ENCODE data around the gene ABCC3.
A peak's percentile ranks its signal among the peaks of the same experiment; 100 is the strongest.

Gene ABCC3

DNA sequence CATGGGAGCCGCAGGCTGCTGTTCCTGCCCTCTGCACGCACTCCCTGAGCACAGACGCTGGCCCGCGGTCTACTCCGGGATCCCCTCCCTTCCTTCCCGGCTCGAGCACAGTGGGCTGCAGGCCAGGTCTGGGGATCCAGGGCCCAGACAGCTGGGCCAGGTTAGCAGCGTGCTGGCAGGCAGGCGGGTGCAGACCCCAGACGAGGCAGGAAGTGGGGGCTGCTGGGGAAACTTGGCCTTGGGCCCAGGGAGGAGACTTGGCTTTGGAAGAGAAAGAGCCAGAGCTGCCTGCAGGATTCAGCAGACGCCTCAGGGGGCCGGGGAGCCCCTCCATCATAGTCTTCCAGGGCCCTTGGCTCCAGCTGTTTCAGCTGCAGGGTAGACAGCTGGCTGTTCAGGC is 30.2 kb upstream of the ABCC3 start:
- no peak for DNase-seq (ENCODE audit: low read depth in 2 of 2)

DNA sequence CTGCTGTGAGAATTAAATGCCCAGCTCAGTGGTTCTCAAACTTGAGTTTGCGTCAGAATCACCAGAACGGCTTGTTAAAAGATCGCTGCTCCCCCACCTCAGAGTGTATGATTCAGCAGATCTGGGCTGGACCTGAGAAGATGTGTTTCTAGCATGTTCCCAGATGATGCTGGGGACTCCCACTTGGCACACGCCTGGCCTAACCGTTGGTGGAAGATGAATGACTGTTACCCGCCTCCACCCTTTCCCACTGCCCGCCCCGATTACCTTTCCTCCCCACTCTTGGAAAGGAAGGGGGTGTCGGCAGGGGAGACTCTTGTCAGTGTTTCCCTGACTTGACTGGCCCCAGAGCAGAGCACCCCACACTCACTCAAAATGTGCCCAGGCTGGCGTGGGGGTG is 29.3 kb upstream of the ABCC3 start:
- no peak for DNase-seq (ENCODE audit: low read depth in 2 of 2)

DNA sequence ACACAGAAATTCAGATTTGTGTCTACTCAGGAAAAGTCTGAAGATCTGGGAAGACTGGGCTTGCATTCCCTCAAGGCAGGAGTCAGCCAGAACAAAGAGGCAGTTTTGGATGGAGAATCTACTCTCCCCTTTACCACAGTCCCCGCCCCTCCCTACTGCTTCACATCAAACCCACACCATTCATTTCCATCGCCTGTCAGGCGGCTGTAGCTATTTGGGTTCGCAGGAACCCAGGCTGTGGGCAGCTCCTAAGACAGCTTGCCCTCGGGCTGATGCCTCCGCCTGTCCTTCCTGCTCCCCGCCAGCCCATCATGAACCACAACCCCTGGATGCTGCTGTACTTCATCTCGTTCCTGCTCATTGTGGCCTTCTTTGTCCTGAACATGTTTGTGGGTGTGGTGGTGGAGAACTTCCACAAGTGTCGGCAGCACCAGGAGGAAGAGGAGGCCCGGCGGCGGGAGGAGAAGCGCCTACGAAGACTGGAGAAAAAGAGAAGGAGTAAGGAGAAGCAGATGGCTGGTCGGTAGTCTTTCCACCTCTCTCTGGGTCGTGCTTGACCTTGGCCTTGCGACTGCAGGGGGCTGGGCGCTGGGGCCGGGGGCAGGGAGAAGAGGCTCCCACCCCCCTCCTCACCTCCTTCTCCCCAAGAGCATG is 27.0 kb upstream of the ABCC3 start:
- DNase-seq (ENCODE audit: low read depth in 2 of 2), result no peak

DNA sequence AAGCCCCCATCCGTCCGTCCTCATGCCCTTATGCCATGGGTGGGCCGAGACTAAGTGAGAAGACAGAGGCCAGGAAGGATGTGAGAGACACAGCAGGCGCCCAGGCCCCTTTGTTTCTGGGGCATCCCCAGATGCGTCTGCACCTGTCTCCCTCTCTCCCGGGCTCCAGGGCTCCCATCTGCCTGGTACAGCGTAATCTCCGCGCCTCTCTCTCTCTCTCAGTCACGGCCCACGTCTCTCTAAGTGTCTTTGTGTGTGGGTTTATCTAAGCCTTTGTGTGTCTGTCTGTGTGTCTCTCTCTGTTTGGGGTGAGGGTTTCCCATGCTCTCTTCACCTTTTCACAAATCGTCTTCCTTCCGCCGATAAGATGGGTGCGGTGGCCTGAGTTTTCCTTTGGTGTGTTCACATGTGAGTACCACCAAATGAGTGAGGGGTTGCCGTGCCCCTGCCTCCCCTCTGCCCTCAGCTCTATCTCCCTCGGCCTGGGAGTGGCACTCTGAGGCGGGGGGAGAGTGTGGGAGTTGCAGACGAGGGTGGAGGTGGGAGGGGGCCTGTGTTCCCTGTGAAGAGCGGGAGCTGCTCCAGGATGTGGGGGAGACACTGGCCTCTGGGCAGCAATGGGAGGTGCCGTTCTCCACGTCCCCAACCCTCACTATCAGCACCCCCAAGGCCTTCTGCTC is 25.8 kb upstream of the ABCC3 start:
- DNase-seq (ENCODE audit: low read depth in 2 of 2), result no peak

DNA sequence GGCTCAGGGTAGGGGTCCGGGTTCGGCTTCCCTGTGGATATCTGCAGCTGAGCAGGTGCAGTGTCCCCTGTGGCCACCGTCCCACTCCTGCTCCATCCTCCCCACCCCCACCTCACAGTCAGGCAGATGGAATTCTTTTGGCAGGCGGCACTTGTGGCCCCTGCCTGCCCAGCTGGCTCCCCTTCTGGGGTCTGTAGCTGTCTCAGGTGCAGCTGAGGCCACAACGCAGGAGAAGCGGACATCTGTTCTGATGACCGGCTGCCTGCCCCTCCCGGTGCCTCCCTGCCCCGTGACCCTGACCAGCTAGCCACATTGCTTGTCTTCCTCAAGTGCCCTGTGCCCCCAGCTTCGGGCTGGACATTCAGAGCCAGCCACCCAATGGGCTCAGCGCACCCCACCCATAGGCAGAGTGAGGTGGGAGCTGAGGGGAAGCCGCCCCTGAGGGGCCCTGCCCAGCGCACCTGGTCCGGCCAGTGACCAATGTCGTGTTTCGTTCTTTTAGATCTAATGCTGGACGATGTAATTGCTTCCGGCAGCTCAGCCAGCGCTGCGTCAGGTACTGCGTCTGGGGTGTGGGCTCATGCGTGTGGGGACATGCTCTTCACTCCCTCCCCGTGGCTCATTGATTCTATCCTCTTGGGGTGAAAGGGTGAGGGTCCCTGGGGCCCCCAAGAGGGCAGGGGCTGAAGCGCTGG is 25.2 kb upstream of the ABCC3 start:
- no peak for DNase-seq (ENCODE audit: low read depth in 2 of 2)

DNA sequence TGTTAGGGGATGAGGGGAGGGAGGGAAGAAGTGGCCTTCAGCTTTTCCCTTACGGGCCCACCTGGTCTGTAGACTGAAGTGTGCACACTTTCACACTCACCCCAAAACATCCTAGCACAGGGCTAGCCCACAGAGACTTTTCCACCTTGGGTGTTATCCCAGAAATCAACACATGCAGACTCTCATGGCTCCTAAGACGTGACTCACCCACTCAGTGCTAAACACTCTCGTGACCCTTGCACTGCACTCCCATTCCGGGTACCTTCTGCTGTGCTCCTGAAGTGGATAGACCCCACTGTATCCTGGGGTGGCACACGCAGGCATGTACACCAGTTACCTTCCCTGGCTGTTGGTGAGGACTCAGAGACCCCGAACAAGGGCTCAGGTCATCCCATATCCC is 23.0 kb upstream of the ABCC3 start:
- no peak for DNase-seq (ENCODE audit: low read depth in 2 of 2)

DNA sequence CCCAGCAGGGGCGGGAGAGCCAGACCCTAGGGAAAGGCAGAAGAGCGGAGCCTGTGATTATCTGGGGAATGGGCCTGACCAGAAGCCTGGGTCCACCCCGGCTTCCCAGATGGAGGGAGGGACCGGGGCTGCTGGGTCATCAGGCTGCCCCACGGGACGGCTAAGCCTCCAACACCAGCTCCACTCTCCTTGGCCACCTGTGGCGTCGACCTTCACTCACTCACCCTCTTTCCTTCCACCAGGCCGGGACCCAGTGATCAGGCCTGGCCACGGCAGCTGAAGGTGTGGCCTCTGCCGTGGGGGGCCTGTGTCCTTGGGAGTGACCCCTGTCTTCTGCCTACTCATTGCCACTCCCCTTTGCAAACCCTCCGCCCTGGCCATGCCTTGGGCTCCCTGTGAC is 22.4 kb upstream of the ABCC3 start:
- DNase-seq (ENCODE audit: low read depth in 2 of 2), result no peak

DNA sequence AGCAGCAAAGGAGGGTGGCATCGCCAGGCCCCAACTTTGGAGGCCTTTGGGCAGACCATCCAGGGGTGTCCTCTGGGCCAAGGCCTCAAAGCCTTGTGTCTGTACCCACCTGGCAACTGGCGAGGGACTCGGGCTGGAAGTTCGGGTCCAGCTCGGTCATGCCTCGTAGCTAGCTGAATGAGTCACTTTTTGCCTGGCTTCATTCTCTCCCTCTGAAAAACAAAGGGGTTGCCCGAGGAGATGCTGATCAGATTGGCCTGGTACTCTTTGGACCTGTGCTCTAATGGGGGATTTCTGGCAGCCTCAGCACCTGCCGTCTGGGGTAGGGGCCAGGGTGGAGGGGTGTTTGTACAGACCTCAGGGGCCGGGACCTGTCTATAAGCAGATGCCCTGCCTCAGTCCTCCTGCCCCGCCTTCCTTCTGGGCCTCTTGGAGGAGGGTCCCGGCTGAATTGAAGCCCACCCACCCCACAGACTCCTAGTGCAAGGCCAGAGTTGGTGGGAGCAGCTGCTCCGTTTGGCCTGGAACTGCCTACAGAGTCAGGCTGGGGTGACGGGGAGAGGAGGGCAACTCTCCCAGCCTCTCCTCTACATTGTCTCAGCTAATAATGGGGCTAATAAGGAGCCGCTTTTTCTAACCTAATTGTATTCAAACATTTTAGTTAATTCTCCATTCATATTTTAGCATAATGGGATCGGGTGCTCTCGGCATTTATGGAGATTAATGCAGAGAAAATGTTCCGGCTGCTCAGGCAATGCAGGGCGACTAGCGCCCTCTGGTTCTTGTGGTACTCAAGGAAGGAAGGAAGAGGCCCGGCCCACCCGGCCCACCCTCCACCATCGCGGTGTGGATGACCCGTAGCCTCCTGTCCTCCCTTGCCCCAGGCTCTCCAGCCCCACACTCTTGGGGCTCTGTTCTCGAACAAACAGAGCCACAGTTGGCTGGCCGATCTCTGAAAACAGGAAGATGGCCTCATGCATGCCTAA is 21.4 kb upstream of the ABCC3 start:
- no peak for DNase-seq (ENCODE audit: low read depth in 2 of 2)

DNA sequence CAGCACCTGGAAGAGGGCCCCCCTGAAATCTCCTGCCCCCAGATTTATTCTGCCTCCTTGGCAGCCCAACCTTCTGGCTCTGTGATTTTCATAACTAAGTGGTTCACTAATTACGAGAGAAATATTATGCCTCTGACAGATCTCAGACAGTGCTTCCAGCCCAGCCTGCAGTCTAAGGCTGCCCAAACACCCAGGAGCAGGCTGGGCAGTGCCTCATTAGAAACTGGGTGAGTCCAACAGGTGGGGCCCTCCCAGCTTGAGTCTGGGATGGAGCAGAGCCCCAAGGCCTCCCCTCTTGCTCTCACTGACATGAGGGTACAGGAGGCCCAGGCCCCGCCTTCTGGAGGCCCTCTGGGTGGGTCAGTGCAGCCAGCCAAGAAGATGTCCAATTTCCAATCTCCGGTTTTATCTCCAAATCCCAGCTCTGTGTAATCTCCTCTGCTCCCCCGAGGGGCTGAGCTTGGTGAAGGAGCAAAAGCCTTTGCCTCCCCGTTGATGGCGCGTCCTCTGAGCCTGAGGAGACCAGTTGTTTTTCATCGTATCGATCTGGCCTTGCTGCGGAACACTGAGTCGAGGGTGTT is 20.1 kb upstream of the ABCC3 start:
- DNase-seq (ENCODE audit: low read depth in 2 of 2), result no peak

DNA sequence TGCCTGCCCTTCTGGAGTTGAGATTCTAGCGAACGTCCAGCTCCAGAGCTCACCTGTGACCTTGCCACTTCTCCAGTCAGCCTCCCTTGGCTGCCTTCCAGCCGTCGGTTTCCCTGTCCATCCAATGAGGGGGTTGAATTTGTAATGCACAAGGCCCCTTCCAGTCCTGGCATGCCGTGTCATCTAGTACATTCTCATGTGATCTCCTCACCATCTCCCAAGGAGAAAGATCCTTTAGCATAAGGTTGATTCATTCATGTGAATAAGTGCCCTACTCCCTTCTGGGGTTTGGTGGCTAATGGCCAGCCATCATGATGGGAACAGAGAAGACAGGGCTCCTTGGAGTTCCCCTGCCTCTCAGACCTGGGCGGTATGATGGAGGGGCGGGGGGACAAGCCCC is 18.9 kb upstream of the ABCC3 start:
- no peak for DNase-seq (ENCODE audit: low read depth in 2 of 2)

DNA sequence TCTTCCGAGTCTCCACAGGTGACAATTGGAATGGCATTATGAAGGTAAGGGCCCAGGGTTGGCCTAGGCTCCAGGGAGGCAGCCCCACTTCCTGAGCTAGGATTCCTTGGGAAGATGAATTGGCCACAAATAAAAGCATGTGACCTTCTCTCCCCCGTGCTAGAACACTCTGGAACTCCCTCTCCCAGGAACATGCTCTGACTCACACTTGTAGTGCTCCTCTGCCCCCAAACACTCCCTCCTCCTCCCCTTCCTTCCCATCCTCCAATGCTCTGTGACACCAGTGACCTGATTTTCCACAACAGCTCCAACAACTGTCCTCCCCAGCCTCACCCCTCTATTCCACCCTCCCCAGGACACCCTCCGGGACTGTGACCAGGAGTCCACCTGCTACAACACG is 16.4 kb upstream of the ABCC3 start:
- DNase-seq (ENCODE audit: low read depth in 2 of 2), result no peak

DNA sequence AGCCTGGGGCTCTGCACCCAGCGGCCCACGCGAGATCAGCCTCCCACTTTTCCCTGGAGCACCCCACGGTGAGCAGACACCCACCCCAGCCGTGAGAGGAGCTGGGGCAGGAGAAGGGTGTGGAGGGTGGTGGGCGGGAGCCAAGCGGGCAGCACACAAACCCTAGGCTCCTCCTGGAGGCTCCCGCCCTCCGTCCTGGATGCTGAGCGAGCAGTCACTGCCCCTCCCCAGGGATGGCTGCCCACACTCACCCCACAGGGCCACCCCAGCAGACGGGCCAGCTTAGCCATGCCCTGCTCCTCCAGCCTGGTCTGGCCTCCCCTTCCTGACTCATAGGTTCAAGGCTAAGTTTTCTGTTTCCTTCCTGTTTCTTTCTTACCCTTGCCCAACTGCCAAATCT is 15.7 kb upstream of the ABCC3 start:
- no peak for DNase-seq (ENCODE audit: low read depth in 2 of 2)

DNA sequence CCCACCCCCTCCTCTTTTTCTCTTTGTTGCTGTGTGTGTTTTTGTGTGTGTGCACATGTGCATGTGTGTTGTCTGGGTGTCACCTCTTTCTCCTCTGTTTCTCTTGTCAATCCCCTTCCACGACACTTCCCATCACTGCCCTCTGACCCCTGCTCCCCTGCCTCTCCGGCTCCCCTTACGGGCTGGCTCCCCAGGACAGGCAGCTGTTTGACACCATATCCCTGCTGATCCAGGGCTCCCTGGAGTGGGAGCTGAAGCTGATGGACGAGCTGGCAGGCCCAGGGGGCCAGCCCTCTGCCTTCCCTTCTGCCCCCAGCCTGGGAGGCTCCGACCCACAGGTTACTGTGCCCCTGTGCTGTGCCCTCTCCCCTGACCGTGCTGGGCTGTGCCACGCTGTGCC is 15.2 kb upstream of the ABCC3 start:
- DNase-seq (ENCODE audit: low read depth in 2 of 2), result no peak

DNA sequence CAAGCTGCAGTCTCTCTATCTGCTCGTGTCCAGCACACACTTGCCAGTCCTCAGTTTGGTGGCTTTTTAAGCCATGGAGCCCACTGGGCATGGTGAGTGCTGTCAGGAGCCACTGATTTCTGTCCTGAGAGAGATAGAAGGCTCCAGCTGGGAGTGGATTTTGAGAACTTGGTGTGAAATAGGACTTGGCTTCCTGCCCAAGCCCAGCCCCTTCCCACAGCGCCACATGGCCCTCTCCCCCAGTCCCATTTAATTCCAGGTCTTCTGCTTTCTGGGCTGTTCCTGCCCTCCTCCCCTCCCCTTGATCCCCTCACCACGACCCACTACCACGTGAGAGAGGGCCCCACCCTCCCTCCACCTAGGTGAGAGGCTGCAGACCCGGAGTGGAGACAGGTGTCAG is 14.4 kb upstream of the ABCC3 start:
- DNase-seq (ENCODE audit: low read depth in 2 of 2), result no peak

DNA sequence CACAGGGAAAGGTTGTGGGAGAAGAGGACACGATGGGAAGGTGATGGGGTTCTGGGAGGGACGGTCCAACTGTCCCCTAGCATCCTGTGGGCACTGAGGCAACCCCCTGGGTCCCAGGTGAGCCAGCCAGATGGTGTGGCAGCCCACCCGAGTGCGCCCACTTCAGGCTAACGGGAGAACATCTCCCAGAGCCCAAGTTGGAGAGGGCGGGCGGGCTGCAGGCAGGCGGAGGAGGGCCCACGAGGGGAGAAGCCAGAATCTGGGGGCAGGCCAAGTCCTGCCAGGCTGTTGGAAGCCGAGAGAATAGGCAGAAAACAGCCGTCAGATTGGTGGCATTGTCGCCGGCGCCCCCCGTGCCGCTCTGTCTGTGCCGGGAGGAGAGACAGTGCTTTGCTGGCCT is 13.8 kb upstream of the ABCC3 start:
- DNase-seq (ENCODE audit: low read depth in 2 of 2), result no peak

DNA sequence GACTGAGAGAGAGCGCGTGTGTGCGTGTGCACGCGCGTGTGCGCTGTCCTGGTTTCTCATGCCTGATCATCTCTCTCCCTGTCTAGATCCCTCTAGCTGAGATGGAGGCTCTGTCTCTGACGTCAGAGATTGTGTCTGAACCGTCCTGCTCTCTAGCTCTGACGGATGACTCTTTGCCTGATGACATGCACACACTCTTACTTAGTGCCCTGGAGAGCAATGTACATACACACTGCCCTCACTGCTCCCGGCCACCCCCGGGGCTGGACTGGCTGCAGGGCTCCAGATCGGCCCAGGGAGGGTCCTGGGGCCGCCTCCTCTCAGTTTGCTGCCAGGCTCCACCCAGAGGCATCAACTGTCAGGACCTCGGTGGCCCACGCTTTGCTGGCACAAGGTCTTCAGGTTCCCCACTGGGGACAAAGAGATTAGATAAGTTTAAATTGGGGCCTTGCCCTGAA is 13.1 kb upstream of the ABCC3 start:
- no peak for DNase-seq (ENCODE audit: low read depth in 2 of 2)

DNA sequence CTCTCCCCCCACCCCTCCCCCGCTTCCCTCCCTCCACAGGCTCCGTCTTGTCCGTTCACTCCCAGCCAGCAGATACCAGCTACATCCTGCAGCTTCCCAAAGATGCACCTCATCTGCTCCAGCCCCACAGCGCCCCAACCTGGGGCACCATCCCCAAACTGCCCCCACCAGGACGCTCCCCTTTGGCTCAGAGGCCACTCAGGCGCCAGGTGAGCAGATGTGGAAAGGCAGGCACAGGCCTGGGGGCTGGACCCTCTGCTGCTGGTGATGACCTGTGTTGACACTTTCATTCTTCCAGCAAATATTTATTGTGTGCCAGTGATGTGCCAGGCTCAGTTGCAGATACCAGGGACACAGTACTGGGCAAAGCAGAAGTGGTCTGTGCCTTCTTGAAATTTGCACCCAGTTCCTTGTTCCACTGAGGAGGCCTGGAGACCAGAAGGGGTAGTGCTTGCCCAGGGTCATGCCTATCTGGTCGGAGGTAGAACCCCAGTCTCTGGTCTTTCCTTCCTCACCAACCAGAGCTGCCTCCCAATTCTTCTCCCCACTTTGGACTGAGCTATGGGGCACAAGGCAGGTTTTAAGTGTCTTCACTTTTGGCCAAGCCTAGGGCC is 10.3 kb upstream of the ABCC3 start:
- no peak for DNase-seq (ENCODE audit: low read depth in 2 of 2)

DNA sequence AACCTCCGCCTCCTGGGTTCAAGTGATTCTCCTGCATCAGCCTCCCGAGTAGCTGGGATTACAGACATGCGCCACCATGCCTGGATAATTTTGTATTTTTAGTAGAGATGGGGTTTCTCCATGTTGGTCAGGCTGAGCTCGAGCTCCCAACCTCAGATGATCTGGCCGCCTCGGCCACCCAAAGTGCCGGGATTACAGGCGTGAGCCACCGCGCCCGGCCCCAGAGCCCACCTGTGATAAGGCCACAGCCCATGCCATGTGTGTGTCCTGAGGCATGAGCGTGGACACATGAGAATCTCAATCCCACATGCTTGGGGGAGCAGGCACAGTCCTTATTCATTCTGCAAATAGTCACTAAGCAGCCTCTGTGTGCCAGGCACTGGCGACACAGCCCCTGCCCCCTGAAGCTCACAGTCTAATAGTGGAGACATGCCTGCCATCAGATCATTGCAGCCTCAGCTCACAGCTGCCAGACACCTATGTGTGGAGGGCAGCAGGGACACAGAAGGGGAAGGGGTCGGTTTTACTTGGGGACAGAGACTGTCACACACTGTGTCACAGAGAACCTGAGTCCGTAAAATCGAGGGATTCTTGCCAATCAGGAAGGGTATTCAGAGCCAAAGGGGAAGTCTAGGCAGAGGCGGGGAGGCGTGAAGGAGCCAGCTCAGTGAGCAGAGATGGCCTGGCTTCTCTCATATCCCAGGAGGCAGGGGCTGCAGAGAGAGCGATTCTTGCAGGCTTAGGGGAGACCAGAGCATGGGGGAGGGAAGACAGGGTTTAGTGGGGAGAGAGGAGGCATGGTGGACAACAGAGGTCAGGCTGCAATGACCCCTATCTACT is 9.4 kb upstream of the ABCC3 start:
- no peak for DNase-seq (ENCODE audit: low read depth in 2 of 2)

DNA sequence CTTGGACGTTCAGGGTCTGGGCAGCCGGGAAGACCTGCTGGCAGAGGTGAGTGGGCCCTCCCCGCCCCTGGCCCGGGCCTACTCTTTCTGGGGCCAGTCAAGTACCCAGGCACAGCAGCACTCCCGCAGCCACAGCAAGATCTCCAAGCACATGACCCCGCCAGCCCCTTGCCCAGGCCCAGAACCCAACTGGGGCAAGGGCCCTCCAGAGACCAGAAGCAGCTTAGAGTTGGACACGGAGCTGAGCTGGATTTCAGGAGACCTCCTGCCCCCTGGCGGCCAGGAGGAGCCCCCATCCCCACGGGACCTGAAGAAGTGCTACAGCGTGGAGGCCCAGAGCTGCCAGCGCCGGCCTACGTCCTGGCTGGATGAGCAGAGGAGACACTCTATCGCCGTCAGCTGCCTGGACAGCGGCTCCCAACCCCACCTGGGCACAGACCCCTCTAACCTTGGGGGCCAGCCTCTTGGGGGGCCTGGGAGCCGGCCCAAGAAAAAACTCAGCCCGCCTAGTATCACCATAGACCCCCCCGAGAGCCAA is 8.6 kb upstream of the ABCC3 start:
- DNase-seq (ENCODE audit: low read depth in 2 of 2), result peak; percentile 23 to 37

All from stimulated activated CD8-positive, alpha-beta memory T cell treated with anti-CD3 and anti-CD28 coated beads, Interleukin-2, amount 100 ng/mL, for 1 hour (primary cell).